ENCODE results near the gene SLC41A3. TPM values are rescaled to one million over a fixed set of nuclear protein-coding genes. Genes with fewer than 3 reads are reported as not detected.

SLC41A3 gene
- total and polyA plus RNA-seq, 10 of the 15 experiments (the other 5 are each of a cell fraction or from before 2014, with no cell fraction given): 8.3 to 29.5 (median 16.7) TPM

DNA sequence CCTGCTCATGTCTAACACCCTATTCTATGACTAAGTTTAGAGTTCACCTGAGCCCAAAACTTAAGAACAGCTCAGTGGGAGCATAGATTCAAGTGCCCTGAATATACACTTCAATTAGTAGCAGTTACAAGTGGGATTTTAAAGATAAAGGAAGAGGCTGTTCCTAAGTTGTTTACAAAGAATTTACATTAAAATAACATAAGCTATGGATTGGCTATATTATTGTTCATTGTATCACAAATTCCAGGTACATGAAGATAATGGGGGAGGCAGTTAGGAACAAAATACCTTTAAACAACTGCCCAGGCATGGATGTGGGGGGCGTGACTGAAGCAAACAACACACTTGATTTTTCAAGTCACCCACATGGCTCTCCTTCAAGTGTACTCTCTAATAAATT, 62.2 kb downstream of the SLC41A3 start:
- Histone ChIP-seq H3K79me2 (ENCODE audit: control insufficient read depth, insufficient read depth, low read length) (no peaks in the 10 kb centered on the region), H3K4me1 (ENCODE audit: control insufficient read depth, insufficient read depth, low read length) (no peaks in the 10 kb centered on the region), H3K9me3 (replicated peaks; ENCODE audit: control insufficient read depth, insufficient read depth, low read length) (no peaks in the 10 kb centered on the region), H3K9ac (ENCODE audit: control insufficient read depth, insufficient read depth, low read length) (no peak overlapping the region), H4K20me1 (ENCODE audit: control insufficient read depth, insufficient read depth) (no peaks in the 10 kb centered on the region; the same call in 1 of the 2 replicates), H3K27me3 (replicated peaks in 1 of 2; ENCODE audit: control insufficient read depth in 2 of 2, insufficient read depth in 2 of 2, low read length in 1 of 2) (no peaks in the 10 kb centered on the region), H3K36me3 (ENCODE audit: control insufficient read depth in 2 of 2, insufficient read depth in 2 of 2, low read length in 1 of 2) (no peaks in the 10 kb centered on the region; a peak in 1 of 4 replicates), H3K27ac (ENCODE audit: control insufficient read depth, insufficient read depth) (no peak overlapping the region), H3K4me2 (ENCODE audit: control insufficient read depth, insufficient read depth) (no peak overlapping the region), H3K4me3 (no peak overlapping the region), H2AFZ (ENCODE audit: control insufficient read depth, low read depth, low read length) (no peak overlapping the region)
- no TSS peak for BruUV-seq (replicated peaks)
- SMC1A ChIA-PET (ENCODE audit: uncharacterized antibody, unreplicated experiment): no interaction called here
- DNase-seq (ENCODE audit: low read depth, low spot score): no peak
- in situ Hi-C loops (cut with MboI): no loop called here
- WGBS (ENCODE audit: insufficient coverage, insufficient replicate concordance, low lambda C conversion rate, missing lambda C conversion rate): 82% methylated on average over 1 of the region's 1 CpG
- intact Hi-C loops (cut with micrococcal nuclease; ENCODE audit: unreplicated experiment): no loop called here
- no peak for ATAC-seq
- CTCF ChIA-PET: no interaction called here
- TF ChIP-seq EGR1 (IDR thresholded peaks at IDR 0.05; ENCODE audit: borderline replicate concordance in 1 of 2, low read depth in 2 of 2, low read length in 2 of 2) (no peak), TCF12 (IDR thresholded peaks at IDR 0.05; ENCODE audit: low read depth, low read length) (no peak), POLR2AphosphoS5 (IDR thresholded peaks at IDR 0.05; ENCODE audit: low read length) (no peak), MYC (IDR thresholded peaks at IDR 0.05; ENCODE audit: insufficient read depth, insufficient read length, insufficient replicate concordance, low read length, severe bottlenecking) (no peak), CEBPB (IDR thresholded peaks at IDR 0.05; ENCODE audit: borderline replicate concordance in 1 of 2, low read depth in 2 of 2, low read length in 2 of 2) (no peak), NFYA (IDR thresholded peaks at IDR 0.05; ENCODE audit: borderline replicate concordance, low read depth, low read length) (no peak)
- TF ChIP-seq, protein P1, sequence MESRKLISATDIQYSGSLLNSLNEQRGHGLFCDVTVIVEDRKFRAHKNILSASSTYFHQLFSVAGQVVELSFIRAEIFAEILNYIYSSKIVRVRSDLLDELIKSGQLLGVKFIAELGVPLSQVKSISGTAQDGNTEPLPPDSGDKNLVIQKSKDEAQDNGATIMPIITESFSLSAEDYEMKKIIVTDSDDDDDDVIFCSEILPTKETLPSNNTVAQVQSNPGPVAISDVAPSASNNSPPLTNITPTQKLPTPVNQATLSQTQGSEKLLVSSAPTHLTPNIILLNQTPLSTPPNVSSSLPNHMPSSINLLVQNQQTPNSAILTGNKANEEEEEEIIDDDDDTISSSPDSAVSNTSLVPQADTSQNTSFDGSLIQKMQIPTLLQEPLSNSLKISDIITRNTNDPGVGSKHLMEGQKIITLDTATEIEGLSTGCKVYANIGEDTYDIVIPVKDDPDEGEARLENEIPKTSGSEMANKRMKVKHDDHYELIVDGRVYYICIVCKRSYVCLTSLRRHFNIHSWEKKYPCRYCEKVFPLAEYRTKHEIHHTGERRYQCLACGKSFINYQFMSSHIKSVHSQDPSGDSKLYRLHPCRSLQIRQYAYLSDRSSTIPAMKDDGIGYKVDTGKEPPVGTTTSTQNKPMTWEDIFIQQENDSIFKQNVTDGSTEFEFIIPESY (IDR thresholded peaks at IDR 0.05): no peak
- POLR2A ChIA-PET: no interaction called here
- RAD21 ChIA-PET (ENCODE audit: unreplicated experiment): no interaction called here
- FAIRE-seq: no peak
